ENCODE results near the gene ATF6.
A peak's percentile ranks its signal among the peaks of the same experiment; 100 is the strongest.

The ATF6 gene

GRCh38 chr1:161848676-161849075 is 82.6 kb downstream of the ATF6 start:
- FAIRE-seq (no peak), DNase-seq (ENCODE audit: insufficient read length, low spot score) (no peak)
- TF ChIP-seq CTCF (IDR thresholded peaks at IDR 0.05; ENCODE audit: insufficient read depth, missing control alignments): no peak

GRCh38 chr1:161849518-161849917 is 83.4 kb downstream of the ATF6 start:
- FAIRE-seq: no peak
- no peak for DNase-seq (ENCODE audit: insufficient read length, low spot score)
- TF ChIP-seq CTCF (IDR thresholded peaks at IDR 0.05; ENCODE audit: insufficient read depth, missing control alignments): no peak

- DNase-seq (ENCODE audit: insufficient read length, low spot score): no peak
- no peak for FAIRE-seq
- TF ChIP-seq CTCF (IDR thresholded peaks at IDR 0.05; ENCODE audit: insufficient read depth, missing control alignments): no peak
Measured at GRCh38 chr1:161855260-161855659, 89.1 kb downstream of the ATF6 start.

- FAIRE-seq (peak; percentile 77), DNase-seq (ENCODE audit: insufficient read length, low spot score) (no peak)
- no peak for TF ChIP-seq CTCF (IDR thresholded peaks at IDR 0.05; ENCODE audit: insufficient read depth, missing control alignments)
Measured at GRCh38 chr1:161858271-161858670, 92.2 kb downstream of the ATF6 start.

GRCh38 chr1:161863549-161863948 is 97.4 kb downstream of the ATF6 start:
- FAIRE-seq: peak; percentile 25
- DNase-seq (ENCODE audit: insufficient read length, low spot score): no peak
- TF ChIP-seq CTCF (IDR thresholded peaks at IDR 0.05; ENCODE audit: insufficient read depth, missing control alignments): no peak

GRCh38 chr1:161864577-161864976 is 98.5 kb downstream of the ATF6 start:
- DNase-seq (ENCODE audit: insufficient read length, low spot score) (no peak), FAIRE-seq (no peak)
- peak; percentile 35 for TF ChIP-seq CTCF (IDR thresholded peaks at IDR 0.05; ENCODE audit: insufficient read depth, missing control alignments)

GRCh38 chr1:161866241-161866640 is 100.1 kb downstream of the ATF6 start:
- no peak for TF ChIP-seq CTCF (IDR thresholded peaks at IDR 0.05; ENCODE audit: insufficient read depth, missing control alignments)
- DNase-seq (ENCODE audit: insufficient read length, low spot score): no peak
- no peak for FAIRE-seq

Measured in D721Med (cell line).